Loucy (cell line): ENCODE data around the gene SAP30.
A peak's percentile ranks its signal among the peaks of the same experiment; 100 is the strongest.

Experiments
- H2AFZ ChIP-seq: fragments of 200-600 bp; sonication (generic); 2 replicates; pipeline ENCODE4 v1.6.0; 2016; ENCODE audit warnings: antibody characterized with exemption, mild to moderate bottlenecking, low read length, moderate library complexity
- H3F3A ChIP-seq: fragments of 200-600 bp; 2 replicates; pipeline ENCODE4 v1.6.0; 2016; ENCODE audit warnings: antibody characterized with exemption, low read depth, mild to moderate bottlenecking
- H3K27me3 ChIP-seq: fragments of 200-600 bp; sonication (generic); 2 replicates; pipeline ENCODE4 v1.6.1; 2014; ENCODE audit warnings: low read length, mild to moderate bottlenecking; ENCODE audit not compliant: insufficient read depth, poor library complexity, severe bottlenecking
- H3K36me3 ChIP-seq: fragments of 200-600 bp; sonication (generic); 2 replicates; pipeline ENCODE4 v1.6.1; 2016; ENCODE audit warnings: low read length; ENCODE audit not compliant: insufficient read depth
- H3K4me1 ChIP-seq: fragments of 200-600 bp; sonication (generic); 2 replicates; pipeline ENCODE4 v1.5.1; 2014; ENCODE audit warnings: low read length, mild to moderate bottlenecking; ENCODE audit not compliant: insufficient read depth, poor library complexity, severe bottlenecking
- H3K4me2 ChIP-seq: fragments of 200-600 bp; sonication (generic); 2 replicates; pipeline ENCODE4 v1.6.0; 2014; ENCODE audit warnings: antibody characterized with exemption, low read length, low read depth, mild to moderate bottlenecking; ENCODE audit not compliant: poor library complexity, severe bottlenecking
- H3K4me3 ChIP-seq: fragments of 200-600 bp; sonication (generic); 2 replicates; pipeline ENCODE4 v1.5.1; 2014; ENCODE audit warnings: low read length, mild to moderate bottlenecking, mixed read lengths; ENCODE audit not compliant: poor library complexity, severe bottlenecking
- H3K79me2 ChIP-seq: fragments of 200-600 bp; sonication (generic); 2 replicates; pipeline ENCODE4 v1.6.1; 2014; ENCODE audit warnings: low read length; ENCODE audit not compliant: insufficient read depth
- H3K9ac ChIP-seq: fragments of 200-600 bp; sonication (generic); 2 replicates; pipeline ENCODE4 v1.6.0; 2014; ENCODE audit warnings: mild to moderate bottlenecking, low read depth, low read length, moderate library complexity; ENCODE audit not compliant: poor library complexity, severe bottlenecking
- H3K9me2 ChIP-seq: fragments of 200-600 bp; sonication (generic); replicated peaks from 2 replicates; pipeline ENCODE4 v1.6.1; 2016; ENCODE audit warnings: low read depth, low read length, mixed read lengths
- H3K9me3 ChIP-seq: fragments of 200-600 bp; sonication (generic); 2 replicates; pipeline ENCODE4 v1.6.1; 2014; ENCODE audit warnings: mild to moderate bottlenecking, antibody characterized with exemption, low read length, low read depth; ENCODE audit not compliant: insufficient read depth
- H4K20me1 ChIP-seq: fragments of 200-600 bp; sonication (generic); 2 replicates; pipeline ENCODE4 v1.6.0; 2014; ENCODE audit warnings: antibody characterized with exemption, low read length, mild to moderate bottlenecking; ENCODE audit not compliant: insufficient read depth, poor library complexity, severe bottlenecking
- EZH2phosphoT487 ChIP-seq: fragments of 200-600 bp; IDR thresholded peaks from 2 replicates; pipeline ENCODE4 v1.6.1; 2018; ENCODE audit warnings: antibody characterized with exemption, mild to moderate bottlenecking, moderate library complexity, borderline replicate concordance
- TF ChIP-seq, protein P1 (sequence below): fragments of 200-600 bp; sonication (generic); conservative IDR thresholded peaks from 2 replicates; pipeline ENCODE4 v1.5.1; 2014; ENCODE audit warnings: mild to moderate bottlenecking, antibody characterized with exemption, low read length

Gene SAP30

DNA sequence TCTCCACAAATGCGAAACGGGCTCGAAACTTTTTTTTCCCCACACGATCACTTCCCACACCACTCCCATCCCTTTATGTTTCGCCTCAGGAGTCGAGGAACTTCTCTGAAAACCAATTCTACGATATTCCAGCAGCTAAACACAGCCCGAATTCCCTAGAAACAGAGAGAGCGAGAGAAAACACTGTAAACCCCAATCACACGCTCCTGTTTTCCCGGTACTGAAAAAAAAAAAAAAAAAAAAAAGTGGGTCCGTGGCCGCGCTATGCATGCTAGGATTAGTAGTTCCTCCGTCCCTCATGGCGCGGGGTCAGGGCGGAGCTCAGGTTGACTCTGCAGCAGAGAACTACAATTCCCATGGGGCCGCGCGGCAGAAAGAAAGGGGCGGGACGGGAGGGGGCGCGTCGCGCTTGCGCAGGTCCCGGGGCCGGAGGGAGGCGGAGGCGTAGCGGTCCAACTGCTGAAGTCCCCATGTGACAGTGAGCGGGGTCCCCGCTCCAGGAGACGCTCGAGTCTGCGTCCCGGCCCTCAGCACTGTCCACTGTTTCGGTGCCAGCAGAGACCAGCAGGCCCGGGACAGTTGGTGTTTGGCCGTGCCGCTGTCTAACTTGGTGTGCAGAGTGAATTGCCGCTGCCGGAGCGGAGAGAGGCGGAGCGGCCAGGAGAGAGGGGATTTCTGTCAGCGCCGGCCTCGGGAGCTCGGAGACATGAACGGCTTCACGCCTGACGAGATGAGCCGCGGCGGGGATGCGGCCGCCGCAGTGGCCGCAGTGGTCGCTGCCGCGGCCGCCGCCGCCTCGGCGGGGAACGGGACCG, at the start of gene SAP30:
Gene SAP30 (plus strand): TSS at position 478 of the 815 bp plus-strand sequence. CDS start 229 bp downstream, at position 707.
- peak within 1 kb of the TSS; percentile 98 for H3K4me3 ChIP-seq
- no peaks in the 10 kb centered on the region for H3K9me3 ChIP-seq
- H2AFZ ChIP-seq: peak within 1 kb of the TSS; percentile 87
- peak within 1 kb of the TSS; percentile 94 for H3K4me2 ChIP-seq
- TF ChIP-seq, protein P1, sequence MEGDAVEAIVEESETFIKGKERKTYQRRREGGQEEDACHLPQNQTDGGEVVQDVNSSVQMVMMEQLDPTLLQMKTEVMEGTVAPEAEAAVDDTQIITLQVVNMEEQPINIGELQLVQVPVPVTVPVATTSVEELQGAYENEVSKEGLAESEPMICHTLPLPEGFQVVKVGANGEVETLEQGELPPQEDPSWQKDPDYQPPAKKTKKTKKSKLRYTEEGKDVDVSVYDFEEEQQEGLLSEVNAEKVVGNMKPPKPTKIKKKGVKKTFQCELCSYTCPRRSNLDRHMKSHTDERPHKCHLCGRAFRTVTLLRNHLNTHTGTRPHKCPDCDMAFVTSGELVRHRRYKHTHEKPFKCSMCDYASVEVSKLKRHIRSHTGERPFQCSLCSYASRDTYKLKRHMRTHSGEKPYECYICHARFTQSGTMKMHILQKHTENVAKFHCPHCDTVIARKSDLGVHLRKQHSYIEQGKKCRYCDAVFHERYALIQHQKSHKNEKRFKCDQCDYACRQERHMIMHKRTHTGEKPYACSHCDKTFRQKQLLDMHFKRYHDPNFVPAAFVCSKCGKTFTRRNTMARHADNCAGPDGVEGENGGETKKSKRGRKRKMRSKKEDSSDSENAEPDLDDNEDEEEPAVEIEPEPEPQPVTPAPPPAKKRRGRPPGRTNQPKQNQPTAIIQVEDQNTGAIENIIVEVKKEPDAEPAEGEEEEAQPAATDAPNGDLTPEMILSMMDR: no peak
- no peaks in the 10 kb centered on the region for H3K27me3 ChIP-seq
- peaks cover 34% of the 10 kb centered on the region for H4K20me1 ChIP-seq
- H3K79me2 ChIP-seq: peaks cover 86% of the 10 kb centered on the region
- no peaks in the 10 kb centered on the region for H3K9me2 ChIP-seq
- no peaks in the 10 kb centered on the region for H3F3A ChIP-seq
- no peaks in the 10 kb centered on the region for H3K36me3 ChIP-seq
- H3K4me1 ChIP-seq: peaks cover 51% of the 10 kb centered on the region
- H3K9ac ChIP-seq: peak within 1 kb of the TSS; percentile 98

- no peak overlapping the region for H3K4me3 ChIP-seq
- no peak overlapping the region for H2AFZ ChIP-seq
- H4K20me1 ChIP-seq: peaks cover 17% of the 10 kb centered on the region
- TF ChIP-seq EZH2phosphoT487: no peak
- TF ChIP-seq, protein P1: no peak
- no peaks in the 10 kb centered on the region for H3K9me2 ChIP-seq
- peaks cover 9% of the 10 kb centered on the region for H3K4me1 ChIP-seq
- H3K79me2 ChIP-seq: peaks cover 21% of the 10 kb centered on the region
- H3K9ac ChIP-seq: no peak overlapping the region
- no peak overlapping the region for H3K4me2 ChIP-seq
- peaks cover 4% of the 10 kb centered on the region; the same call in 1 of the 2 replicates for H3F3A ChIP-seq
- H3K9me3 ChIP-seq: no peaks in the 10 kb centered on the region
- H3K27me3 ChIP-seq: no peaks in the 10 kb centered on the region
- peaks cover 52% of the 10 kb centered on the region for H3K36me3 ChIP-seq
Measured at GRCh38 chr4:173325007-173325736, 45.6 kb upstream of the SAP30 start.

- peaks cover 55% of the 10 kb centered on the region for H3K36me3 ChIP-seq
- H3K4me1 ChIP-seq: peaks cover 27% of the 10 kb centered on the region
- H3K79me2 ChIP-seq: peaks cover 53% of the 10 kb centered on the region
- no peak overlapping the region for H3K4me3 ChIP-seq
- peaks cover 49% of the 10 kb centered on the region for H4K20me1 ChIP-seq
- no peak for TF ChIP-seq EZH2phosphoT487
- TF ChIP-seq, protein P1: no peak
- no peaks in the 10 kb centered on the region for H3K9me2 ChIP-seq
- H3K4me2 ChIP-seq: peak overlapping the region; percentile 84
- H3K9ac ChIP-seq: no peak overlapping the region
- H3K9me3 ChIP-seq: no peaks in the 10 kb centered on the region
- peaks cover 7% of the 10 kb centered on the region for H3K27me3 ChIP-seq
- no peak overlapping the region for H2AFZ ChIP-seq
- peaks cover 4% of the 10 kb centered on the region; the same call in 1 of the 2 replicates for H3F3A ChIP-seq
Measured at GRCh38 chr4:173328236-173328901, 42.4 kb upstream of the SAP30 start.
